Endothelial cell of umbilical vein (primary cell): Measurements from ENCODE around the gene ACOX3.

Experiments used
- CTCF ChIP-seq, 2 donors: IDR thresholded peaks; 1 replicate in 1 of 2; 2 replicates in 1 of 2; pipeline ENCODE4 v1.5.1; 2011; ENCODE audit warnings: low read length in 2 of 2, mild to moderate bottlenecking in 2 of 2, moderate library complexity in 2 of 2, control low read depth in 1 of 2, inconsistent platforms in 1 of 2, low read depth in 1 of 2; ENCODE audit not compliant: insufficient read depth in 1 of 2; ENCODE audit errors: extremely low read depth in 1 of 2
- MYC ChIP-seq: IDR thresholded peaks from one replicate; pipeline ENCODE4 v1.6.1; 2011; ENCODE audit warnings: mild to moderate bottlenecking, low read depth, low read length
- POLR2A ChIP-seq: IDR thresholded peaks from 2 replicates; pipeline ENCODE4 v1.6.1; 2012; ENCODE audit warnings: low read depth, mild to moderate bottlenecking, control low read depth, low read length

DNA sequence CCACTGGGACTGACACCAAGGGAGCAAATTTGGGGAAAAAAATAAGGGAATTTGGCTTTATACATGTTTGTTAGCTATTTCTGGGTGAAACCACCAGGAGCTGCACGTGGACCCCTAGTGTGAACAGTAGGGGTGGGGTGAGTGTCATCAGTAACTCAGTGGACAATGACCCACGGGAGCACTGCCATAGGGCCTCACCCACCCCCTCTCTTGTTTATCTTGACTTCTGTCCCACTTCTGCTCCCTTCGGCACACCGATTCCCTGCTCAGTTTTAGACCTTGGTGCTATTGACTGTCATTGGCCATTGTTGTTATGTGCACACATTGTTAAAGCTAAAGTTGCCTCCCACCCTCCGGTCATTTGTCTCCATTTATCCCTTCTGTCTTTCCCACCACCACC, 9.0 kb downstream of the ACOX3 start:
- TF ChIP-seq CTCF (IDR thresholded peaks at IDR 0.05; ENCODE audit: extremely low read depth in 1 of 2, insufficient read depth in 1 of 2, low read depth in 1 of 2, low read length in 2 of 2) (no peak), POLR2A (no peak), MYC (no peak)
